K562 (cell line): ENCODE measurements around the gene PACRG. TPM values are rescaled to one million over a fixed set of nuclear protein-coding genes. Genes with fewer than 3 reads are reported as not detected.

ENCODE experiments used
- ATAC-seq: fragments of 200-7000 bp; cut with Tn5 transposase; 3 replicates; pipeline ENCODE4 v1.9.1; 2020; ENCODE audit warnings: moderate library complexity
- BruUV-seq: library from RNA; stranded (reverse); fragments of 400-500 nt; replicated peaks from 2 replicates; lab custom pipeline; 2021; lab: Mats Ljungman, UMichigan
- CTCF ChIA-PET: fragments of 300-600 bp; formaldehyde crosslinking; extraction: SDS; loops from one replicate; lab custom pipeline; 2021; ENCODE audit warnings: low intra/inter-chr PET ratio; lab: Yijun Ruan, JAX
- POLR2A ChIA-PET: fragments of 300-600, 350-650 bp; sonication (Branson Sonifier 250); formaldehyde crosslinking; extraction: SDS; loops from one replicate; lab custom pipeline; 2021; ENCODE audit warnings: antibody characterized with exemption, inconsistent platforms; lab: Yijun Ruan, JAX
- DNase-seq, 4 experiments: peaks; one replicate each; pipeline versions ENCODE4 v3.0.0 to v3.0.0-alpha.2; 2011 to 2018; ENCODE audit warnings: low spot score in 3 of 4, mixed read lengths in 3 of 4; ENCODE audit errors: extremely low read depth in 1 of 4
- FAIRE-seq: peaks from 2 replicates; lab custom pipeline; 2011; peaks lifted over from hg19 to GRCh38; lab: Jason Lieb, UNC
- H2AFZ ChIP-seq: 2 replicates; pipeline ENCODE4 v1.6.0; 2011; ENCODE audit warnings: low read depth, low read length, control low read depth, inconsistent platforms
- H3K27ac ChIP-seq: fragments of 200-600 bp; 3 replicates; pipeline ENCODE4 v1.8.0; 2011; ENCODE audit warnings: low read depth, mild to moderate bottlenecking, control low read depth, inconsistent platforms, low read length, moderate library complexity, mixed read lengths; ENCODE audit errors: extremely low read depth
- H3K27me3 ChIP-seq, 2 experiments: fragments of 300-600 bp in 1 of 2; 2 replicates in 1 of 2; 3 replicates in 1 of 2; pipeline versions ENCODE4 v1.6.0 to v1.8.0; 2011; ENCODE audit warnings: inconsistent platforms in 2 of 2, low read length in 2 of 2, mild to moderate bottlenecking in 1 of 2, mixed read lengths in 1 of 2, moderate library complexity in 1 of 2; ENCODE audit not compliant: control insufficient read depth in 2 of 2, insufficient read depth in 2 of 2
- H3K36me3 ChIP-seq: fragments of 300-600 bp; 3 replicates; pipeline ENCODE4 v1.8.0; 2011; ENCODE audit warnings: mild to moderate bottlenecking, low read length, inconsistent platforms; ENCODE audit not compliant: control insufficient read depth, insufficient read depth
- H3K4me1 ChIP-seq, 2 experiments: fragments of 200-600 bp in 1 of 2; replicated peaks in 1 of 2; 2 replicates in 1 of 2; 3 replicates in 1 of 2; pipeline versions ENCODE4 v1.5.1 to v1.8.0; 2011; ENCODE audit warnings: inconsistent platforms in 2 of 2, low read length in 2 of 2, mild to moderate bottlenecking in 1 of 2, mixed read lengths in 1 of 2, moderate library complexity in 1 of 2; ENCODE audit not compliant: control insufficient read depth in 2 of 2, insufficient read depth in 2 of 2
- H3K4me2 ChIP-seq: 2 replicates; pipeline ENCODE4 v1.6.1; 2011; ENCODE audit warnings: low read length, control low read depth, inconsistent platforms, mixed read lengths; ENCODE audit not compliant: insufficient read depth
- H3K4me3 ChIP-seq: fragments of 200-600 bp; sonication (generic), shearing (Covaris generic); 2 replicates; pipeline ENCODE4 v1.5.1; 2016; ENCODE audit warnings: control low read depth, inconsistent platforms
- H3K79me2 ChIP-seq: fragments of 200-600 bp; 3 replicates; pipeline ENCODE4 v1.8.0; 2011; ENCODE audit warnings: low read length, inconsistent platforms; ENCODE audit not compliant: control insufficient read depth, insufficient read depth
- H3K9ac ChIP-seq, 2 experiments: 2 replicates each; pipeline versions ENCODE4 v1.6.0 to v1.6.1; 2011; ENCODE audit warnings: low read depth in 2 of 2, low read length in 2 of 2, control low read depth in 1 of 2, inconsistent platforms in 1 of 2, mild to moderate bottlenecking in 1 of 2, mixed read lengths in 1 of 2; ENCODE audit not compliant: insufficient read depth in 1 of 2
- H3K9me1 ChIP-seq: one replicate; pipeline ENCODE4 v1.6.0; 2011; ENCODE audit warnings: inconsistent platforms, mild to moderate bottlenecking, low read length, moderate library complexity; ENCODE audit not compliant: control insufficient read depth, insufficient read depth
- H3K9me3 ChIP-seq: replicated peaks from 2 replicates; pipeline ENCODE4 v1.5.1; 2011; ENCODE audit warnings: low read depth, low read length, inconsistent platforms; ENCODE audit not compliant: control insufficient read depth, insufficient read depth
- H4K20me1 ChIP-seq: replicated peaks from 2 replicates; pipeline ENCODE4 v1.6.1; 2011; ENCODE audit warnings: low read length, inconsistent platforms, mixed read lengths; ENCODE audit not compliant: control insufficient read depth, insufficient read depth
- ARID1B ChIP-seq: fragments of 450-650 bp; IDR thresholded peaks from 2 replicates; pipeline ENCODE4 v1.6.1; 2016; ENCODE audit warnings: antibody characterized with exemption, mild to moderate bottlenecking, inconsistent platforms
- BCL6 ChIP-seq: fragments of 250-450 bp; sonication (Bioruptor Pico); IDR thresholded peaks from 2 replicates; pipeline ENCODE4 v1.4.0; 2020
- BHLHE40 ChIP-seq: IDR thresholded peaks from 2 replicates; pipeline ENCODE4 v1.6.1; 2011; ENCODE audit warnings: low read length, improper control_type of control experiment
- DDX20 ChIP-seq: fragments of 450-650 bp; IDR thresholded peaks from 2 replicates; pipeline ENCODE4 v1.6.1; 2016; ENCODE audit warnings: missing genetic modification characterization, low read depth, mild to moderate bottlenecking, missing compliant biosample characterization, moderate library complexity
- HCFC1 ChIP-seq: IDR thresholded peaks from 2 replicates; pipeline ENCODE4 v1.6.1; 2012; ENCODE audit warnings: low read depth, low read length, improper control_type of control experiment
- MTA1 ChIP-seq: fragments of 450-650 bp; IDR thresholded peaks from 2 replicates; pipeline ENCODE4 v1.6.1; 2017; ENCODE audit warnings: borderline replicate concordance
- MYBL2 ChIP-seq, 2 experiments: fragments of 450-650 bp in 1 of 2; sonication (generic) in 1 of 2; formaldehyde crosslinking in 1 of 2; IDR thresholded peaks; 2 replicates each; pipeline versions ENCODE4 v1.6.1 to v1.8.1; 2017 to 2022; ENCODE audit warnings: borderline replicate concordance in 1 of 2, inconsistent platforms in 1 of 2, low read depth in 1 of 2, mild to moderate bottlenecking in 1 of 2, missing genetic modification reagents in 1 of 2, moderate library complexity in 1 of 2
- NCOA1 ChIP-seq: fragments of 450-650 bp; IDR thresholded peaks from 2 replicates; pipeline ENCODE4 v1.6.1; 2016; ENCODE audit warnings: low read depth
- SIX5 ChIP-seq, 2 experiments: IDR thresholded peaks; 2 replicates each; pipeline ENCODE4 v1.6.1; 2011; ENCODE audit warnings: low read length in 2 of 2, borderline replicate concordance in 1 of 2, low read depth in 1 of 2, mild to moderate bottlenecking in 1 of 2, moderate library complexity in 1 of 2; ENCODE audit not compliant: insufficient read depth in 1 of 2
- SMC3 ChIP-seq: conservative IDR thresholded peaks from 2 replicates; pipeline ENCODE4 v1.6.1; 2011; ENCODE audit warnings: low read depth, low read length, improper control_type of control experiment; ENCODE audit not compliant: insufficient read depth
- TAF7 ChIP-seq: fragments of 450-650 bp; IDR thresholded peaks from 2 replicates; pipeline ENCODE4 v1.6.1; 2016; ENCODE audit warnings: missing genetic modification characterization, missing compliant biosample characterization
- ZNF140 ChIP-seq: fragments of 250-450 bp; sonication (Bioruptor Pico); IDR thresholded peaks from 2 replicates; pipeline ENCODE4 v1.8.0; 2021; ENCODE audit warnings: moderate library complexity, mild to moderate bottlenecking, inconsistent platforms
- ZNF217 ChIP-seq: sonication (generic); formaldehyde crosslinking; IDR thresholded peaks from 2 replicates; pipeline ENCODE4 v1.8.0; 2022; ENCODE audit warnings: mild to moderate bottlenecking, missing genetic modification reagents
- ZNF232 ChIP-seq: sonication (generic); formaldehyde crosslinking; IDR thresholded peaks from 2 replicates; pipeline ENCODE4 v1.8.0; 2022; ENCODE audit warnings: mild to moderate bottlenecking, missing genetic modification reagents
- ZNF583 ChIP-seq: fragments of 250-450 bp; sonication (Bioruptor Pico); IDR thresholded peaks from 2 replicates; pipeline ENCODE4 v1.4.0; 2020
- ZNF695 ChIP-seq: fragments of 450-650 bp; formaldehyde crosslinking; IDR thresholded peaks from 2 replicates; pipeline ENCODE4 v1.4.0; 2020; ENCODE audit warnings: mild to moderate bottlenecking, moderate library complexity
- ZNF76 ChIP-seq: fragments of 250-450 bp; sonication (Bioruptor Pico); IDR thresholded peaks from 2 replicates; pipeline ENCODE4 v1.4.0; 2020; ENCODE audit warnings: mild to moderate bottlenecking, moderate library complexity, borderline replicate concordance
- WGBS: fragments of 100-300 bp; shearing (Covaris generic); methylation state at CpG from one replicate; pipeline ENCODE4 v1.1.6; 2016; ENCODE audit warnings: low coverage, mixed read lengths; ENCODE audit not compliant: insufficient coverage; ENCODE audit errors: missing lambda C conversion rate; 5-methylcytosine and 5-hydroxymethylcytosine counted together
- in situ Hi-C: fragments of 300-500 bp; cut with MboI; formaldehyde crosslinking; loops from 4 replicates; pipeline ENCODE4 v1.15.0; 2018; ENCODE audit warnings: inconsistent platforms, mixed read lengths
- intact Hi-C: fragments of 100-400 bp; cut with micrococcal nuclease; formaldehyde crosslinking; loops from 2 replicates; pipeline ENCODE4 v1.14.2; 2022
- polyA plus RNA-seq, 8 experiments: library from polyadenylated mRNA; depleted of rRNA in 4 of 8; stranded (reverse) in 5 of 8; unstranded in 3 of 8; fragments of >200 nt; fragmentation: Nextera tagmentation in 2 of 8; fragmentation: Illumina TruSeq in 1 of 8; extraction: Ambion mirVana in 2 of 8; extraction: Trizol in 1 of 8; gene quantifications; 2 replicates each; pipeline versions ENCODE4 v1.2.1 to v1.2.3, GENCODE V29; 2011 to 2014; ENCODE audit warnings: inconsistent platforms in 1 of 8, missing spikeins in 1 of 8
- total RNA-seq, 7 experiments: library from RNA; depleted of rRNA in 6 of 7; stranded (reverse); fragments of >200 nt in 6 of 7; fragmentation: Illumina TruSeq in 2 of 7; extraction: Trizol in 2 of 7; gene quantifications; 2 replicates each; pipeline versions ENCODE4 v1.2.1 to v1.2.3, GENCODE V29; 2011 to 2021; ENCODE audit warnings: low replicate concordance in 1 of 7
- TF ChIP-seq, protein P1 (sequence below): fragments of 250-450 bp; sonication (Bioruptor Pico); IDR thresholded peaks from 2 replicates; pipeline ENCODE4 v1.5.1; 2021; ENCODE audit warnings: mild to moderate bottlenecking
- TF ChIP-seq, protein P2 (sequence below): fragments of 450-650 bp; IDR thresholded peaks from 2 replicates; pipeline ENCODE4 v1.6.1; 2014; ENCODE audit warnings: low read depth, mild to moderate bottlenecking, moderate library complexity, borderline replicate concordance

The PACRG gene
- total and polyA plus RNA-seq, 9 of the 15 experiments (the other 6 are each of a cell fraction or from before 2014, with no cell fraction given), result 0.04 TPM; not detected in 8

DNA sequence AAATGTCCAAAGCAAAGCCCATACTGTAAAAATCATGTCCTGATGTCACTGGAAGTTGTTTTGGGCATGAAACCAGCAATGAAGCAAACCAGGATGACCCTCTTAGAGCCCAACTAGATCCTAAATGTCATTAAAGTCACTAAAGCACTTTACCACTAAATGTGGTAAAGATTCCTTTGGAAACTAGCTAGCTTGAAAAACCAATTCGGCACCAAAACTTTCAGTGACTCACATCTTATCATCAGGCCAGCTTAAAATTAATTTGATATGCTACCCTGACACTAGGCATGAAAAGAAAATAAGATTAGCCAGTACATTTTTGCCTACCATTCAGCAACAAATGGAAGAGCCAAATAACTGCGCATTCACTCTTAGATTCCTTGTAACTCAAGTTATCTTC is 145.8 kb downstream of the PACRG start:
- Histone ChIP-seq H3K4me2 (no peak overlapping the region), H3K27me3 (no peaks in the 10 kb centered on the region), H3K79me2 (no peaks in the 10 kb centered on the region), H3K36me3 (no peaks in the 10 kb centered on the region), H4K20me1 (no peaks in the 10 kb centered on the region), H3K9me1 (no peaks in the 10 kb centered on the region), H3K9me3 (peaks cover 2% of the 10 kb centered on the region; the same call in 1 of the 2 replicates), H2AFZ (no peak overlapping the region), H3K9ac (no peak overlapping the region), H3K4me3 (no peak overlapping the region), H3K4me1 (no peaks in the 10 kb centered on the region), H3K27ac (no peak overlapping the region)
- no peak for DNase-seq
- ChIA-PET CTCF (no interaction called here), POLR2A (no interaction called here)
- no TSS peak for BruUV-seq
- no peak for ATAC-seq
- 0% methylated on average over 2 of the region's 2 CpGs for WGBS
- in situ Hi-C loops, result no loop called here
- no peak for FAIRE-seq
- intact Hi-C loops, result no loop called here
- TF ChIP-seq, protein P1, sequence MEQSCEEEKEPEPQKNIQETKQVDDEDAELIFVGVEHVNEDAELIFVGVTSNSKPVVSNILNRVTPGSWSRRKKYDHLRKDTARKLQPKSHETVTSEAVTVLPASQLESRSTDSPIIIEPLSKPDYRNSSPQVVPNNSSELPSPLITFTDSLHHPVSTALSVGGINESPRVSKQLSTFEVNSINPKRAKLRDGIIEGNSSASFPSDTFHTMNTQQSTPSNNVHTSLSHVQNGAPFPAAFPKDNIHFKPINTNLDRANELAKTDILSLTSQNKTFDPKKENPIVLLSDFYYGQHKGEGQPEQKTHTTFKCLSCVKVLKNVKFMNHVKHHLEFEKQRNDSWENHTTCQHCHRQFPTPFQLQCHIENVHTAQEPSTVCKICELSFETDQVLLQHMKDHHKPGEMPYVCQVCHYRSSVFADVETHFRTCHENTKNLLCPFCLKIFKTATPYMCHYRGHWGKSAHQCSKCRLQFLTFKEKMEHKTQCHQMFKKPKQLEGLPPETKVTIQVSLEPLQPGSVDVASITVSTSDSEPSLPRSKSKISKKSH (CRISPR knock-in tag), result no peak
- TF ChIP-seq ZNF140 (CRISPR knock-in tag) (no peak), BCL6 (CRISPR knock-in tag) (no peak), ZNF583 (CRISPR knock-in tag) (no peak), DDX20 (tag) (no peak), TAF7 (tag) (no peak), MTA1 (no peak), ARID1B (no peak), ZNF76 (CRISPR knock-in tag) (no peak), SMC3 (no peak), ZNF695 (no peak), BHLHE40 (no peak), HCFC1 (no peak), ZNF232 (no peak), SIX5 (IDR thresholded peaks at IDR 0.05; ENCODE audit: borderline replicate concordance in 1 of 2, insufficient read depth in 1 of 2, low read depth in 1 of 2, low read length in 2 of 2) (no peak), NCOA1 (no peak), MYBL2 (IDR thresholded peaks at IDR 0.05; ENCODE audit: low read depth) (no peak), MYBL2 (CRISPR knock-in tag; IDR thresholded peaks at IDR 0.05; ENCODE audit: borderline replicate concordance) (no peak), ZNF217 (no peak)
- TF ChIP-seq, protein P2, sequence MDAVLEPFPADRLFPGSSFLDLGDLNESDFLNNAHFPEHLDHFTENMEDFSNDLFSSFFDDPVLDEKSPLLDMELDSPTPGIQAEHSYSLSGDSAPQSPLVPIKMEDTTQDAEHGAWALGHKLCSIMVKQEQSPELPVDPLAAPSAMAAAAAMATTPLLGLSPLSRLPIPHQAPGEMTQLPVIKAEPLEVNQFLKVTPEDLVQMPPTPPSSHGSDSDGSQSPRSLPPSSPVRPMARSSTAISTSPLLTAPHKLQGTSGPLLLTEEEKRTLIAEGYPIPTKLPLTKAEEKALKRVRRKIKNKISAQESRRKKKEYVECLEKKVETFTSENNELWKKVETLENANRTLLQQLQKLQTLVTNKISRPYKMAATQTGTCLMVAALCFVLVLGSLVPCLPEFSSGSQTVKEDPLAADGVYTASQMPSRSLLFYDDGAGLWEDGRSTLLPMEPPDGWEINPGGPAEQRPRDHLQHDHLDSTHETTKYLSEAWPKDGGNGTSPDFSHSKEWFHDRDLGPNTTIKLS, result no peak
